ENCODE data around the gene ZNF362.
"Not testable (repeated sequence)": the region's sequence is repeated elsewhere in the genome, so short reads cannot be mapped to it uniquely, and the experiment has no call there.

Gene ZNF362, protein sequence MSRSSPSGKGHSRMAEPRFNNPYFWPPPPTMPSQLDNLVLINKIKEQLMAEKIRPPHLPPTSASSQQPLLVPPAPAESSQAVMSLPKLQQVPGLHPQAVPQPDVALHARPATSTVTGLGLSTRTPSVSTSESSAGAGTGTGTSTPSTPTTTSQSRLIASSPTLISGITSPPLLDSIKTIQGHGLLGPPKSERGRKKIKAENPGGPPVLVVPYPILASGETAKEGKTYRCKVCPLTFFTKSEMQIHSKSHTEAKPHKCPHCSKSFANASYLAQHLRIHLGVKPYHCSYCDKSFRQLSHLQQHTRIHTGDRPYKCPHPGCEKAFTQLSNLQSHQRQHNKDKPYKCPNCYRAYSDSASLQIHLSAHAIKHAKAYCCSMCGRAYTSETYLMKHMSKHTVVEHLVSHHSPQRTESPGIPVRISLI

DNA sequence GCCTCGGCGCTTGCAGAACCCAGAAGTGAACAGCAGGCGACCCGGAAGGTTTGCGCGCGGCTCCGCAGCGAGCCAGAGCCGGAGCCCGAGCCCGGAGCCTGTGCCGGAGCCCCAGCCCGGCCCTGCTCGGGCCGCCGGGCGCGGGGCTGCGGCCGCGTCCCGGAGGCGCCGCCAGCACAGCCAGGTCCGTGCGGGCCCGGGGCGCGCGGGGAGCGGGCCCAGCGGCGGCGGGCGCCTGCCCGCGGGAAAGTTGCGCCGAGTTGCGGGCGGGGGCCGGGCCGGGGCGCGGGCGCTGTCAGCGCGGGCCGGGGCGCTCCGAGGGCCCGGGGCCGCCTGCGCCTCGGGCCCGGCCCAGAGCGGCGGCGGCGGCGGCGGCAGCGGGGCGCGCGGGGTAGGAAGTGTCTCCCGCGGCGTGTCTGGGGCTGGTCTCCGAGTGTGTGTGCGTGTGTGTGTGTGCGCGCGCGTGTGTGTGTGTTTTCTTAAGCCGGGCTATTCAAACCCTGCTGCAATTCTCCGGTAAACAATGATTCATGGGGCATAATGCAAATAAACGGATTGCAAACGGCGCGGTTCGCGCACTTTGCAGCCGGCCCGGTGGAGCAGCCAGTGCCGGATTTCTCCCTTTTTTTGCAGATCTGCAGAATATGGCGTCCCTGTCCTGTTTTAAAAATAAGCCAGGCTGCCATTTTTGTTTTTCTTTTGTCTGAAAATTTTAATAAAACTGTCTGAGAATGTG is at the start of gene ZNF362:
ZNF362 (plus strand) TSS at position 22 of the 736 bp plus-strand sequence. CDS start 14,083 bp downstream, outside the sequence.
- no peak for DNase-seq

DNA sequence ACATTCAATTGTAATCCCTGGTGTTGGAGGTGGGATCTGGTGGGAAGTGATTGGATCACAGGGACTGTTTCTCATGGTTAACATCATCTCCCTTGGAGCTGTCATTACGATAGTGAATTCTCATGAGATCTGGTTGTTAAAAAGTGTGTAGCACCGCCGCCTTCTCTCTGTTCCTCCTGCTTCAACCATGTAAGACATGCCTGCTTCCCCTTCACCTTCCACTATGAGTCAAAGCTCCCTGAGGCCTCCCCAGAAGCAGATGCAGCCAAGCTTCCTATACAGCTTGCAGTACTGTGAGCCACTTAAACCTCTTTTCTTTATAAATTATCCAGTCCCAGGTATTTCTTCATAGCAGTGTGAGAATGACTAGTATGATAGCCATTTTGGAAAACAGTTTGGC is 44.3 kb upstream of the ZNF362 start:
- no peak for DNase-seq

DNA sequence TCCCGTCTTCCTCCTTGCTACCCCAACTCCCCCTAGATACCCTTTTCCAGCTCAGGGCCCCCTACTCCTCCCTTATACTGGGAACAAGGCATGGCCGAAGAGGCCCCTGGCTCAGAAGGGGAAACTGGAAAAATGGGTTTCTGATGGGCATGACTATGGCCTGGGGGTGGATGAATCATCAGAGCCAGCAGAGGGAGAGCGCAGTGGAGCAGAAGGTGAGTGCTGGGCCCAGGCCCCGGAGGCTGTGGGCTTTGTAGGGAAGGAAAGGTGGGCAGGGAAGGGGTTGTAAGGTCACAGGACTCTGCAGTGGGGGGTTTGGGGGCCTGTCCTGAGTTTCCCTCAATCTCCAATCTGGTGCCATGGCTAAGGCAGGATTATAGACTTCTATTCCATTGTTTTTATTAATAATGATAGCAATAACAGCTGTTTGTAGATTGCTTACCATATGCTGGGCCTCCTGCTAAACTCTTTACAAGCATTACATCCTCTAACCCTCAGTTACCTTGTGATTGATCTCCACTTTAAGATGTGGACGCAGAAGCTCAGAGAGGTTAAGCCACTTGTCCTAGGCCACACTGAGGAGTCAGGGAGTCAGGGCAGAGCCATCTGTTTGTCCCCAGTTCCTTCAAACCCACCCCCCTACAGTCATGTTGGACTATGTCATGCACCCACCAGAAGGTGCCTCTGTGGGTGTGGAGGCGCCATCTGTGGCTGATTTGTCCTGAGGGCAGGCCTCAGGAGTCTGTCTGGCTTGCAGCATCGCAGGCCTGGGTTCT is 36.2 kb upstream of the ZNF362 start:
- no peak for DNase-seq

DNA sequence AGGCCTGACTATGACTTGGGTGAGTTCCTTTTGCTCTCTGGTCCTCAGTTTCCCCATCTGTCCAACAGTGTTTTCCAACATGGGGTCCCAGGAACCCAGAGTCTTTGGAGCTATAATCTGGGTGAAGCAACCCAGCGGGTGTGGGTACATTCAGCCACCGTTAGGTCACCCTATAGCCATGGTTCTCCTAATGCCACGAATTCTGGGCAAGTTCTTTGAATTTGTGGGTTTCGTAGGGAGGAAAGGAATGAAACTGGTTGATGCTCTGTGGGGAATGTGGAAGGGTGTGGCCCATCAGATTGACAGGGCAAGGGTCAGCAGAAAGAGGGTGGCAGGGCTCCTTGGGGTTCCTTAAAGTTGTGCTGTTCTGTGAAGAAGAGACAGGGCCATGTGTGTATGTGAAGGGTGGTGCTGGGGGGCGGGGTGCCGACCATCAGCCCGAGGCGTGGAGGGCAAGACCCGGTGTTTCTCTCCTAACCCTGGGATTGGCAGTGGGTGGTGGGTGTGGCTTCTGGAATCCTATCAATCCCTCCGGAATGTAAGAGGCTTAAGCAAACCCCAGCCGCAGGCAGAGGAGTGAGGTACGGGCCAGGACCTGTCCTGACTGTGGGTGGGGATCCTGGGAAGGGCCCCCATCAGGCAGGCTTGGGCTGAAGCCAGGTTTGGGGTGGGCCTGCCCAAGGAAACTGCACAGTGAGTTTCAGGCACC is 35.5 kb upstream of the ZNF362 start:
- DNase-seq: no peak

DNA sequence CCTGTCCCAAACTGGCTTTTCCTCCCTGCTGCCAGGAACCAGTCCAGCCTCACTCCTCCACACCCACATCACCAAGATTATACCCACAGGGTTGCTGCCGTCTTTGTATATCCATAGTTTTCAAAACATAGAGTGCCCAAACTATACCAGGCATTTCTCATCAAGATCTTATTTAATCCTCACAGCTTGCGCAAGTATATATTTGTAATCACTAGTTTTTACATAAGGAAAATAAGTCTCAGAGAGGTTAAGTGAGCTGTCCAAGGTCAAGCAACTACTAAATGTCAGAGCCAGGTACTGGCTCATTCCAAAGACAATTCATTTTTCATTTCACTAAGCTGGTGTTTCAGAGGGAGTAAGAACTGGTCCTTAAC is 34.9 kb upstream of the ZNF362 start:
- no peak for DNase-seq

DNA sequence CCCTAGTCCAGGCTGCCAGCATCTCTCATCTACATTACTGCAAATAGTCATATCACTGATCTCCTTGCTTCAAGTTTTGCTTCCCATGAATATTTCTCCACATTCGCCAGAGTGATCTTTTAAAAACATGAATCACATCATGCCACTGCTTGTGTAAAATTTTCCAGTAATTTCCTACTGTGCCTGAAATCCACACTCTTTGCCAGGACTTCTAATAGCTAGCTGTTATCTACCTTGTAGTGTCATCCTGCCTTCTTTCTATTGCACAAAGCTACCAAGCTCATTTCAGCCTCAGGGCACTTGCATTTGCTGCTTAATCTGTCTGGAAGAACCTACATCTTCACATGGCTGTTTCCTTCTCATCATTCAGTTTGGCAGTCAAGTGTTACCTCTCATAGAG is 33.9 kb upstream of the ZNF362 start:
- DNase-seq: no peak

DNA sequence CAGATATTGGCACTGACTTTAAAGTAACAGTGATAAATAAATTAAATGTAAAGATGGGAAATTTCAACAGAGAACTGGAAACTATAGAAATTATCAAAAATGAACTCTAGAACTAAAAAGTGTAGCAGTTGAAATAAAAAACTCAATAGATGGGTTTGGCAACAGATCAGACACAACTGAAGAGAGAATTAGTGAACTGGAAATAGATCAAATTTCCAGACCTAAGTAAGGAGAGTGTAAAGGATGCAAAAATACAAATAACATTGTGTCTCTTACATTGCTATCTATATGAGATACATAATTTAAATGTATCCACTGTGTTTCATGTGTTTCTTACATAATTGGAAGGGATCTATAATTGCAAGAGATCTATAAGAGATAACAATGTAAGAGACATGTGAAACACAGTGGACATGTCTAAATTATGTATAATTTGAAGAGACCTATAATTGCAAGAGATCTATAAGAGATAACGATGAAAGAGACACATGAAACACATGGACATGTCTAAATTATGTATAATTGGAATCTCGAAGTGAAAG is 32.1 kb upstream of the ZNF362 start:
- no peak for DNase-seq

DNA sequence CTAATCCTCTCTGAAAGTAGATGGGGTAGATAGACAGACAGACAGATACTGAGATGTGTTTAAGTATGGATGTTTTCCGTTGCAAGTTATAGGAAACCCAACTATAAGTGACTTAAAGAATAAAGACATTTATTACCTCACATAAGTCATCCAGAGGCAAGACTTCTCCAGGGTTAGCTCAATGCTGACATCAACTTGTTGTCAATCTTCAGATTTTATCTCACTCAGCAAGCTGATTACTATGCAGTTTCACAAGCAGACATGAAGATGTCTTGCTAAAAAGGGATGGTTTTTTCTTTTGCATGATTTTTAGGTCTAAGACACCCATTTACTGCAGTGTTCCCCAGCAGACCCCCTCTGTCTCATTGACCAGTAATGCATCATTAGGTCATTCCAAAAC is 30.7 kb upstream of the ZNF362 start:
- no peak for DNase-seq

DNA sequence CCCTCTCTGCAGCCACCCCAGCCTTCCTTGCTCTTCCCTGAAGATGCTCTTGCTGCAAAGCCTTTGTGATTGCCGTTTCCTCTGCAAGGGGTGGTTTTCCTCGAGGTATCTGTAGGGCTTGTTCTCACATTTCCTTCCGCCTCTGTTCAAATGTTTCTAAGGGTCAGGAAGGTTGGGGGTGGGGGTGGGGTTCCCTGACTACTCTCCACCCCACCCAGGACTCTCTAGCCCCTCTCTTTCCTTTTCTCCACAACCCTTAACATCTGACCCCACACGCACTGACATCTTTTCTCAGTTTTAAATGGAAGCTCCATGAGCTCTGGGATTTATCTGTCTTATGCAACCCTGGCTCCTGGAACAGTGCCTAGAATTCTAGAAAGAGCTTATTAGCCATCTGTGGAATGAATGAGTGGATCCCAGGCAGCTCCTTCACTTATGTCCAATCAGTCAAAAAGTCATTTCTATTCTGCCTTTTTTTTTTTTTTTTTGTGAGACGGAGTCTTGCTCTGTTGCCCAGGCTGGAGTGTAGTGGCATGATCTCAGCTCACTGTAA is 27.3 kb upstream of the ZNF362 start:
- no peak for DNase-seq

DNA sequence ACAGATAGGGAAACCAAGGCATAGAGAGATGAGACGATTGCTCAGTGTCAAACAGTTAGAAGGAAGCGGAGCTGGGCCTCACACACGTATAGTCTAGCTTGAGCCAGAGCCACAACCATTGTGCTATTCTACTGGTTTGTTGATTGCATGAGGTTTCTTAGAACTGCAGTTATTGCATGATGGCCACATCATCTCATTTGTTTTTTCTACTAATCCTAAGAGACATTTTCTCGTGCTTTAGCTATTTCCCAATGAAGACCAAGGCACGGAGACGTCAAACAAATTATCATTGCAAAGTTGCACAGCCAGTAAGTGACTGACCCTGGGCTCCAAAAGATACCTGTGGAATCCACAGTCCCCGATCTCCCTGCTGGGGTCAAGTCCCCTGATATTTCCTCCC is 25.1 kb upstream of the ZNF362 start:
- DNase-seq: no peak

DNA sequence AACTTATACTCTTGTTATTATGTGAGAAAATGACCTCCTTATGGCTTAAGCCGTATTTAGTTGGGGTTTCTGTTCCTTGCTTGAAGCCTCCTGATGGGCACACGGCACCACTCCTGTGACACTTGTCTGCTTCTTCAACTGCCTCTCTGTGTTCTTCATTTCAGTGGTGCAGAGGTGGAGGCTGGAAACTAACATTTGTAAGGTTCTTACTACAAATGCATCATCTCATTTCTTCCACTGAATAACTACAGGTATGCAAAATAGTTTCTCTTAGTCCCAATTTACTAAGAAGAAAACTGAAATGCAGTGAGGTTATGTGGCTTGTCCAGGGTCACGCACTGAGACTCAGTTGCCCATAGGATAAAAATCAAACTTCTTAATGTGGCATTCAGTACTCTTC is 23.6 kb upstream of the ZNF362 start:
- no peak for DNase-seq

DNA sequence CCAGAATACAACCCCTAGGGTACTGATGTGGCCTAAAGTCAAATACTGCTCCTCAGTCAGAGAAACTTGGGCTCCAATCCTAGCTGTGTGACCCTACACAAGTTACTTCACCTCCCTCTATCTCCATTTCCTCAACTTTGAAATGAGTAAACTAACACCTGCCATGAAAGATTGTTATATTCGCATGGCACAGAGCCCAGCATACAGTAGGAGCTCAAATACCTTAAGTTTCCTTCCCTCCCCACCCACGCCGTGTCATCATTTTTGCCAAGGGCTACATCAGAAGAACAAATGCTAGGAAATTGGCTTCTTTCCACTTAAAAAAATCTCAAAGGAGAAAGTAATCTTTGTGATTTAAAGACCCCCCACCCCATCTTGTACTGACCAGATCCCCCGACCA is 22.2 kb upstream of the ZNF362 start:
- DNase-seq: no peak

DNA sequence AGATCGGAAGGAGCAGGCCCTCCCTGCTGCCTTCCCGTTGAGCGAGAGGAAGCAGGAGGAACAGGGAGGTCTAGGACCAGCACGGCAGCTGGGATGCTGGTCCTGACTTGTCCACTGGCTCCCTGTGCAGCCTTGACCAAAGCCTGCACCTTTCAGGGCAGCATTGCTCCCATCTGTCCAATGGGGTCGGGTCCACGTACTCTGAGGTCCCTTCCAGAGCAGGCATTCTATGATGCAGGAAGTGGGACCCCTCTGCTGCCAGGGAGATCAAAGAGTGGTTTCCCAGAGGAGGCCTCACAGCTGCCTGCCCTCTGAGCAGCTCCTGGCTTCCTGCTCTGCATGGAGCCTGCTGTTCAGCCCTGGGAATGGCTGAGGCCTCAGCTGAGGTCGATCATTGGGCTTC is 21.7 kb upstream of the ZNF362 start:
- no peak for DNase-seq

DNA sequence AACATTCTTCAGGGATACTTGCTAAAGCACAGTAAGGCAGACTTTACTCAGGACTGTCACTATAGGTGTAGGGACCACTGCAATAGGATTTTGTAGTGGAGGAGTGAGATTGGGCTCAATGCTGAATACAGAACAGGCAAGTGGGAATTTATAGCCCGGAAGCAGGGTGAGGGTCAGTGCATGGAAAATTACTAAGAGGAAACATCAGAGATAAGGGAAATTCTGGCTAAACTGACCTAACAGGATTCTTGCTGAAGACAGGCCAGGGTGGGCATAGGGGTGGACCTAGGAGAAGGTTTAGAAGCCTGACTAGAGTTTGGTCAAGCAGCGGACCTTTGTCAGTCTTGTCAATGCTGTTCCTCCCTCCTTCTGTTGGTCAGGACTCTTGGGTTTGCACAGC is 20.8 kb upstream of the ZNF362 start:
- DNase-seq: no peak

DNA sequence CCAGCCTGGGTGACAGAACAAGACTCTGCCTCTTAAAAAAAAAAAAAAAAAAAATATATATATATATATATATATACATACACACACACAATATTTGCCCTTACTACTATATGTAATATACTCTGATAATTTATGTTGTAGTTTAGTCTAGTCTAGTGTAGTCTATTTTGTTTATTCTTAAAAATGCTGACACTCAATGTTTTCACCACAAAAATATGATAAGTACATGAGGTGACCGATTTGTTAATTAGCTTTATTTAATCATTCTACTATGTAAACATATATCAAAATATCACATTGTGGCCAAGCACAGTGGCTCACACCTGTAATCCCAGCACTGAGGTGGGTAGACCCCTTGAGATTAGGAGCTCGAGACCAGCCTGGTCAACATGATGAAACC is 19.8 kb upstream of the ZNF362 start:
- DNase-seq: no peak

DNA sequence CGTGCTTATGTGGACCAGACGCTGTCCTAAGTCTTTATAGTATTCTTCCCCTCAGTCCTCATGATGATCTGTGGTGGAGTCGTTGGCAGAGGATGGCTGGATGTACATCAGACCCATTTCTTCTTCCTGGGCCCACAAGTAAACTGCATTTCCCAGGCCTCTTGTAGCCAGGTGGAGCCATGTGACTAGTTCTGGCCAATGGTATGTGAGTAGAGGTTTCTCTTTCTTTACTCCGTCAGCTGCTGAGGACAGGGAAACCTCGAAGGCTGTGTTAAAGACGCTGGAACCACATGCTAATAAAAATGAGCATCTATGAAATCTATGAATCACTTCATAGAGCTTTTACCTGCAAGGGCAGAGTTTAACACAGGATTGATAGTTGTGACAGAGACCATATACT is 18.7 kb upstream of the ZNF362 start:
- no peak for DNase-seq

DNA sequence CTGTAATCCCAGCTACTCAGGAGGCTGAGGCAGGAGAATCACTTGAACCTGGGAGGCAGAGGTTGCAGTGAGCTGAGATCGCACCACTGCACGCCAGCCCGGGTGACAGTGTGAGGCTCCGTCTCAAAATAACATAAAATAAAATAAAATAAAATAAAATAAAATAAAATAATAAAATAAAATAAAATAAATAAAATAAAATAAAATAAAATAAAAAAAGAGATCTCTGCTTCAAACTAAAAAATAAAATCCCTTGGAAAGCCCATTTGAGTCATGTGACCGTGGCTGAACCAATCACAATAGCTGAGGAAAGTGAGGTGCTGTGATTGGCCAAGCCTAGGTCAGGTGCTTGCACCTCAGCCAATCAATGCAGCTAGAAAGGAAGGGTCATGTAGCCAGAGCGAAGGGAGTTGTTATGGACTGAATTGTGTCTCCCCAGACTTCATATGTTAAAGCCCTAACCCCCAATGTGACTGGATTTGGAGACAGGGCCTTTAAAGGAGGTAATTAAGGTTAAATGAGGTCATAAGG is 18.0 kb upstream of the ZNF362 start:
- not testable (repeated sequence) for DNase-seq

DNA sequence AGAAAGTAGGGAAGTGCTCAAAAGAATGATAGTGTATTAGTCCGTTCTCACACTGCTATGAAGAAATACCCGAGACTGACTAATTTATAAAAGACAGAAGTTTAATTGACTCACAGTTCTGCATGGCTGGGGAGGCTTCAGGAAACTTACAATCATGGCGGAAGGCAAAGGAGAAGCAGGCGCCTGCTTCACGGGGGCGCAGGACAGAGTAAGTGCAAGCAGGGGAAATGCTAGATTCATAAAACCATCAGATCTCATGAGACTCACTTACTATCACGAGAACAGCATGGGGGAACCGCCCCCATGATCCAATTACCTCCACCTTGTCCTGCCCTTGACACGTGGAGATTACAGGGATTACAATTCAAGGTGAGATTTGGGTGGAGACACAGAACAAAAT is 16.9 kb upstream of the ZNF362 start:
- not testable (repeated sequence) for DNase-seq

DNA sequence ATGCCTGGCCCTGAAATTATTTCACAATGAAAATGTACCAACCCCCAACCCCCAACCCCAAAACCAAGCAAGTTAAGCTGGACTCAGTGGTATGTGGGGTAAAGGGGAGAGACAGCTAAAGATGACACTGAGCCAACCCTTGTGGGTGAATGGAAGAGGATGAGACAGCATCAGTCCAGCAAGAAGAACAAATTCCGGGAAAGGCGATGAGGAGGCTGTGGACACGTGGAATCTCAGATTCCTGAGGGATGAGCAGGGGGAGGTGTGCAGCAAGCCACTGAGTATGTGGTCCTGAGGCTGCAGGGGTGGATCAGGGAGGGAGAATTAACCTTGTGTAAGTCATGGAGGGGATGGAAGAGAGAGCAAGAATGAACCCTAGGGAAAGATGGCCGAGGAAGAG is 14.4 kb upstream of the ZNF362 start:
- no peak for DNase-seq

DNA sequence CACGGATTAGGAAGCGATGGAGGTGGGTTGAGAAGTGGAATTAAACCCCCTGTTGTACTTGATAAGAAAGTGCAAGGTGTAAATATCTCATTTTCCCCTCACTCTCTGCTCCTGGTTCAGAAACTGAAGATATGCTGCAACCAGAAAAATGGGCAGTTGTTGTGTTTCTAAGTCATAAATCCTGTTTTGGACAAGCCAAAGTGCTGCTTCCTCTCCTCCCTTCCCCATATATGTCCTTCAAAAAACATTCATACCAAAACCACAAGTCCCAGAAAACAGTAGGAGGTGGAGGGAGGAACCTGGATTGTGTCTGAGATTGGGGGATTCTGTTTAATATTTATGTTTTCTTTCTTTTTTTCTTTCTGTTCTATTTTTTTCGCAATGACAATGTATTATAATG is 13.6 kb upstream of the ZNF362 start:
- no peak for DNase-seq

DNA sequence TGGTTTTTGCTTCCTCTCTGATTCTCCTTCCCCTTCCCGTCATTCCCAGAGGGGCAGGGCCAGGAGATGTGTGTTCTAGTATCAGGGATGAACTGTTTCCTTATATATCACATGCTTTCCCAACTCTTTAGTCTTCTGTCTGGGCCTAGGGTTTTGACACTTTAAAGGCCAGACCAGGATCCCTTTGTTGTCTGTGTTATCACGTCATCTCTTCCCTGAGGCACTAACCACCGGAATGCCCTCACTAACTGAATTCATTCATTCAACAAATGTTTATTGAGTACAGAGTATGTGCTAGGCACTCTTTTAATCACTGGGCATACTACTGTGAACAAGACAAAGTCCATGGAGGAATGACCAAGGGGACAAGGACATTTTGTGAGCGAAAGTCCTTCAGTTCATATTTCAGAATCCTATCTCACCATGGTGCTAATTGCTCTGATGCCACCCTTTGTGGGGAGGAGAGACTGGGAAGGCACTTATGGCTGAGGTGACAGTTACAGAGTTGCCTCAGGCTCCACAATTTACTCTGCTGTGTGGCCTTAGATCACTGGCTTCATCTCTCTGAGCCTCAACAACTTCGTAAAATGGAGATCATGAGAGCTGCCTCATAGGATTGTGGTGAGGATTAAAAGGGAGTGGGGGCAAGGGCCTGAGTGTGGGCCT is 12.0 kb upstream of the ZNF362 start:
- DNase-seq: no peak

DNA sequence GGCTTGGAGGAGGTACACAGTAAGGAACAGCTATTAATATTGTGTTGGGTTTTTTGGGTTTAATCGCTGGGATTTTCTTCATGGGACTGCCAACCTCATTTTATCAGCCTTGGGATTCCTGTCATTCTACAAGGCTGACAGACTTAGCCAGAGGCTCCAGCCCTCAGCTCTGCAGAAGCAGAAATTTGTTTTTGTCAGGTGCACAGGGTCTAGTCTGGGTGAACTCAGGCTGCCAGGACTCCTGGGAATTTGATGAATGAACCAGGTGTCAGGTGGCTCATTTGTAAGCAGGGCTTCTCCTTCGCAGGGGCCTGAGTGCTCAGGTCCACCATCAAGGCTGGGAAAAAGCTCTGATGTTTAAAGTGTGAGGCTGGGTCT is 11.5 kb upstream of the ZNF362 start:
- DNase-seq: no peak

Data from NCI-H2081 treated with DMSO at 0.1 percent for 48 hours (cell line).